HepG2 (cell line): ENCODE data around the gene ABCC8. TPM values are rescaled to one million over a fixed set of nuclear protein-coding genes. Genes with fewer than 3 reads are reported as not detected.

Source experiments
- ATF7 ChIP-seq, 2 experiments: fragments of 450-650 bp in 1 of 2; sonication (generic) in 1 of 2; formaldehyde crosslinking in 1 of 2; IDR thresholded peaks; 2 replicates each; pipeline versions ENCODE4 v1.4.0 to v1.6.1; 2016 to 2020; ENCODE audit warnings: antibody characterized with exemption in 1 of 2, mild to moderate bottlenecking in 1 of 2, missing genetic modification reagents in 1 of 2
- ATM ChIP-seq: fragments of 450-650 bp; IDR thresholded peaks from 2 replicates; pipeline ENCODE4 v1.7.1; 2017; ENCODE audit warnings: mild to moderate bottlenecking, borderline replicate concordance
- BORCS8-MEF2B ChIP-seq: sonication (generic); formaldehyde crosslinking; IDR thresholded peaks from 2 replicates; pipeline ENCODE4 v1.8.0; 2022; ENCODE audit warnings: mild to moderate bottlenecking, missing genetic modification reagents
- CENPT ChIP-seq: sonication (generic); formaldehyde crosslinking; IDR thresholded peaks from 2 replicates; pipeline ENCODE4 v1.8.0; 2022; ENCODE audit warnings: low read depth, mild to moderate bottlenecking, moderate library complexity, missing genetic modification reagents
- CTCF ChIP-seq: sonication (generic); formaldehyde crosslinking; IDR thresholded peaks from 2 replicates; pipeline ENCODE4 v1.5.0; 2020; ENCODE audit warnings: mild to moderate bottlenecking, missing genetic modification reagents, moderate library complexity
- DNMT1 ChIP-seq: sonication (generic); formaldehyde crosslinking; IDR thresholded peaks from 2 replicates; pipeline ENCODE4 v1.5.1; 2020; ENCODE audit warnings: mild to moderate bottlenecking, missing genetic modification reagents
- HMG20A ChIP-seq: IDR thresholded peaks from 2 replicates; pipeline ENCODE4 v1.6.1; 2016; ENCODE audit warnings: borderline replicate concordance
- MBNL3 ChIP-seq: fragments of 250-450 bp; sonication (Bioruptor Pico); conservative IDR thresholded peaks from 2 replicates; pipeline ENCODE4 v1.8.0; 2022; ENCODE audit warnings: mild to moderate bottlenecking, inconsistent platforms
- PCBP2 ChIP-seq: fragments of 200-400 bp; formaldehyde crosslinking; optimal IDR thresholded peaks from 2 replicates; pipeline ENCODE3; 2018; ENCODE audit warnings: low read length, low read depth; ENCODE audit not compliant: poor library complexity, severe bottlenecking
- RCOR2 ChIP-seq: IDR thresholded peaks from 2 replicates; pipeline ENCODE4 v1.6.1; 2016; ENCODE audit warnings: missing biosample characterization, missing genetic modification reagents
- SP5 ChIP-seq: IDR thresholded peaks from 2 replicates; pipeline ENCODE4 v1.6.1; 2016; ENCODE audit warnings: low read depth, borderline replicate concordance
- SRSF9 ChIP-seq: fragments of 200-400 bp; formaldehyde crosslinking; IDR thresholded peaks from 2 replicates; pipeline ENCODE4 v1.6.1; 2018; ENCODE audit warnings: borderline replicate concordance, mild to moderate bottlenecking, low read depth, low read length; ENCODE audit not compliant: insufficient read depth, poor library complexity, severe bottlenecking
- TBX2 ChIP-seq: sonication (generic); formaldehyde crosslinking; IDR thresholded peaks from 2 replicates; pipeline ENCODE4 v1.5.0; 2020; ENCODE audit warnings: missing genetic modification reagents, mild to moderate bottlenecking, borderline replicate concordance
- TSC22D2 ChIP-seq: sonication (generic); formaldehyde crosslinking; IDR thresholded peaks from 2 replicates; pipeline ENCODE4 v1.5.1; 2020; ENCODE audit warnings: missing genetic modification reagents, mild to moderate bottlenecking, borderline replicate concordance
- WIZ ChIP-seq: sonication (generic); formaldehyde crosslinking; IDR thresholded peaks from 2 replicates; pipeline ENCODE4 v1.5.1; 2020; ENCODE audit warnings: mild to moderate bottlenecking, missing genetic modification reagents
- ZBTB10 ChIP-seq: sonication (generic); formaldehyde crosslinking; IDR thresholded peaks from 2 replicates; pipeline ENCODE4 v1.4.0; 2020; ENCODE audit warnings: missing genetic modification reagents, borderline replicate concordance
- ZBTB14 ChIP-seq: sonication (generic); formaldehyde crosslinking; IDR thresholded peaks from 2 replicates; pipeline ENCODE4 v1.4.0; 2020; ENCODE audit warnings: missing genetic modification reagents
- ZFYVE20 ChIP-seq: sonication (generic); formaldehyde crosslinking; IDR thresholded peaks from 2 replicates; pipeline ENCODE4 v1.8.0; 2023; ENCODE audit warnings: low read depth, mild to moderate bottlenecking, moderate library complexity, missing genetic modification reagents, borderline replicate concordance
- ZNF207 ChIP-seq: fragments of 450-650 bp; IDR thresholded peaks from 2 replicates; pipeline ENCODE4 v1.6.1; 2016; ENCODE audit warnings: antibody characterized with exemption, borderline replicate concordance
- ZNF577 ChIP-seq: sonication (generic); formaldehyde crosslinking; IDR thresholded peaks from 2 replicates; pipeline ENCODE4 v1.4.0; 2020; ENCODE audit warnings: mild to moderate bottlenecking, low read depth, missing genetic modification reagents, borderline replicate concordance
- polyA plus RNA-seq, 8 experiments: library from polyadenylated mRNA; depleted of rRNA in 3 of 8; stranded (reverse) in 7 of 8; unstranded in 1 of 8; fragments of >200 nt; fragmentation: Illumina TruSeq in 4 of 8; extraction: Trizol in 4 of 8; gene quantifications; 2 replicates each; pipeline versions ENCODE4 v1.2.1 to v1.2.3, GENCODE V29; 2011 to 2016; ENCODE audit warnings: low read depth in 4 of 8, missing spikeins in 1 of 8, mixed read lengths in 1 of 8; ENCODE audit not compliant: insufficient read depth in 1 of 8
- total RNA-seq, 5 experiments: library from RNA; depleted of rRNA; stranded (reverse); fragments of >200 nt; fragmentation: Illumina TruSeq; extraction: Trizol; gene quantifications; 2 replicates each; pipeline ENCODE4 v1.2.3, GENCODE V29; 2016; ENCODE audit warnings: low read depth in 1 of 5
- TF ChIP-seq, protein P1 (sequence below): IDR thresholded peaks from 2 replicates; pipeline ENCODE4 v1.6.1; 2016; ENCODE audit warnings: missing compliant biosample characterization, missing genetic modification reagents, borderline replicate concordance

The ABCC8 gene
- total and polyA plus RNA-seq, 2 of the 13 experiments (the other 11 are each of a cell fraction or from before 2014, with no cell fraction given), result not detected

DNA sequence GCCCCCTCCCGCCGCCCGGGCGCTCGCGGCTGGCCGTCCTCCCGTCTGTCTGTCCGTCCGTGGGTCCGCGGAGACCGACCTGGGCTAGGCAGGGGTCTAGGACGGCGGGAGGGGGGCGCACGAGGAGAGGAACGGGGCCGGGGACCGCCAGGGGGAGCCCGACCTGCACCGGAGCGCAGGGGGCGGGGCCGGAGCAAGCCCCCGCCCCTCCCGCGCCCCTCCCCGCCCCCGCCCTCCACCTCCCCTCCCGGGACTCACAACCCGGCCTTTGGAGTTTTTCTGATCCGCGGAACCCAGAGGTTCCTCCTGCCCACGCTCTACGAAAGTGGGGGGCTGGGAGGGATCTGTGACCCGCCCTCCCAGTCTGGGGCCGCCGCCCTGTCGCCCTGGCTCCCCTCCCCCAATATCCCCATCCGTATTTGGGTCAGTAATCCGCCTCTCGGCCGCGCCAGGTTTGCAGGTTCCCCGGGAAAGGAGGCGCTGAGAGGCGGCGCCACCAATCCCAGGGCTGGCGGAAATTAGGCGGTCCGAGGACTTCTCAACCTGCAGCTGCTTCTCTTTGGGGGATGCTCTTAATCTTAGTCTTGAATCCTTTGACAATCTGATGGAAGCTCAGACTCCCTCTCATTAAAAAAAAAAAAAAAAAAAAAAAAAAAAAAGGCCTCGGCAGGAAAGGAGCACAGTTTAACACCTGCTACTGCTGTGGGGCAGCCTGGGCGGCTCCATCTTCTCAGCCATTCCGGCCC is 87.3 kb downstream of the ABCC8 start (continued):
- TF ChIP-seq CTCF (CRISPR knock-in tag) (peak; percentile 72), WIZ (CRISPR knock-in tag) (no peak), ZNF207 (no peak), ATM (no peak), TBX2 (CRISPR knock-in tag) (no peak), SRSF9 (no peak), ZFYVE20 (CRISPR knock-in tag) (no peak), SP5 (CRISPR knock-in tag) (peak; percentile 15; the same call in 1 of the 2 replicates), TSC22D2 (no peak), MBNL3 (CRISPR knock-in tag) (no peak), PCBP2 (no peak), ATF7 (IDR thresholded peaks at IDR 0.05) (no peak), ATF7 (CRISPR knock-in tag; IDR thresholded peaks at IDR 0.05) (0 out of 2 replicates have a peak, but pooled peaks have one; percentile 20), DNMT1 (no peak), RCOR2 (no peak), HMG20A (CRISPR knock-in tag) (no peak), ZBTB14 (CRISPR knock-in tag) (no peak), BORCS8-MEF2B (0 out of 2 replicates have a peak, but pooled peaks have one; percentile 59), CENPT (CRISPR knock-in tag) (no peak), ZNF577 (CRISPR knock-in tag) (no peak), ZBTB10 (no peak)
- TF ChIP-seq, protein P1, sequence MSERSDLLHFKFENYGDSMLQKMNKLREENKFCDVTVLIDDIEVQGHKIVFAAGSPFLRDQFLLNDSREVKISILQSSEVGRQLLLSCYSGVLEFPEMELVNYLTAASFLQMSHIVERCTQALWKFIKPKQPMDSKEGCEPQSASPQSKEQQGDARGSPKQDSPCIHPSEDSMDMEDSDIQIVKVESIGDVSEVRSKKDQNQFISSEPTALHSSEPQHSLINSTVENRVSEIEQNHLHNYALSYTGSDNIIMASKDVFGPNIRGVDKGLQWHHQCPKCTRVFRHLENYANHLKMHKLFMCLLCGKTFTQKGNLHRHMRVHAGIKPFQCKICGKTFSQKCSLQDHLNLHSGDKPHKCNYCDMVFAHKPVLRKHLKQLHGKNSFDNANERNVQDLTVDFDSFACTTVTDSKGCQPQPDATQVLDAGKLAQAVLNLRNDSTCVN (CRISPR knock-in tag), result no peak
